Right renal cortex interstitium (tissue), 3 donors: Measurements from ENCODE around the gene MVB12B. TPM values are rescaled to one million over a fixed set of nuclear protein-coding genes. Genes with fewer than 3 reads are reported as not detected.

Source experiments
- DNase-seq, 3 donors: peaks; one replicate each; pipeline ENCODE4 v3.0.0-alpha.2; 2013; ENCODE audit warnings: low read depth in 3 of 3, low spot score in 2 of 3
- polyA plus RNA-seq, 3 donors: library from polyadenylated mRNA; unstranded; fragments of 120-200 nt; gene quantifications; one replicate each; pipeline ENCODE4 v1.2.1, GENCODE V29; 2013; ENCODE audit not compliant: insufficient read length in 3 of 3

The MVB12B gene
- polyA plus RNA-seq, 3 donors = 14.5 to 17.4 (median 16.0) TPM

DNA sequence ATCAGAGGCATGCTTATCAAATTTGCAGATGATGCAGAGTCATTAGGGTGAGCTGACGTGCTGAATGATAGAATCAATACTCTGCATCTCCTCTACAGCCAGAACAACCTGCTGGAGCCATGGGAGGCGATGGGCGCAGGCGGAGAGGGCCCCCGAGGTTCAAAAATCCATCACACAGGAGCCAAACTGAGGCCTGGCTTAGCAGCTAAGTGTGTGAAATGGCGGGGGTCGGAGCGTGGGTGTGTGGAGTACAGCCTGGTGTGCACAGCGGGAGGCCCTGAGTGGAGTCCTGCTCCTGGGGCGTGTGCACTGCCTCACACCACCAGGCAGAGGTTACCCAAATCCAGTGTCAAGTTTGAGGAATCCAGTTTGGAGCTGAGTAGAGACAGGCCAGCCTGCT is 73.2 kb downstream of the MVB12B start:
- DNase-seq = no peak

DNA sequence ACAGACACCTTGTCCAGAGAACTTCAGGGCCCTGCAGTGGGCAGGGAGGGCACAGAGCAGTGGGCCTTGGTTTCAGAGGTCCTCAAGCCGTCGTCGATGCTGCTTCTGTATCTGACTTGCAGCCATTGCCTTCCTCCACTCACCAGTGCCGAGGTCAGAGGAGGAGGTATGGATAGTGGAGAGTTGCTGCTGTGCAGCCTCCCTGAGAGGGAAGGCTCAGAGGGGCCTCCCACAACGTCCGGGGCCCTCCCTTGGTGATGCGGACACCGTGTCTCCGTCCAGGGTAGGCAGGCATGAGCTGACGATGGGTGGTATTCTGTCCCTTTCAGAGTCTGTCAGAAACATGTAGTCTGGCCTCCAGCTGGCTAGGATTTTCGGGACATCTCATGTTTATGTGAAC is 73.9 kb downstream of the MVB12B start:
- DNase-seq = no peak

DNA sequence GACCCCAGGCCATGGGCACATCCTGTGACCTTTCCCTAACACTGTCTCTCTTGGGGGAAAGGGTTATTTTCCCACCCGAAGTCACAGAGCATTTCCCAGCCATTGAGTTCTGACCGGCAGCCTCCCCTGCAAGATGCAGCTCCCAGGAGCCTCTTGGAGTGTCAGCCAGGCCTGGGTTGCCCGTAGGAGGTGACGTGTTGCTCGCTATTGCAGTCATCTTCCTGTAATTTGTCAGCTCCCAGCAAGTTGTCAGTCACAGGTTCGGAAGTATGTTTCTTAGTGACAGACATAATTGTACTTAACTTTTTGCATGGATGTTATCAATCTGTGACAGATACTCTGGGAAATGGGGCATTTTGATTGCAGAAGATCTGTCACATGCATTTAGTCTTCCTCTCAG is 74.5 kb downstream of the MVB12B start:
- DNase-seq = no peak

DNA sequence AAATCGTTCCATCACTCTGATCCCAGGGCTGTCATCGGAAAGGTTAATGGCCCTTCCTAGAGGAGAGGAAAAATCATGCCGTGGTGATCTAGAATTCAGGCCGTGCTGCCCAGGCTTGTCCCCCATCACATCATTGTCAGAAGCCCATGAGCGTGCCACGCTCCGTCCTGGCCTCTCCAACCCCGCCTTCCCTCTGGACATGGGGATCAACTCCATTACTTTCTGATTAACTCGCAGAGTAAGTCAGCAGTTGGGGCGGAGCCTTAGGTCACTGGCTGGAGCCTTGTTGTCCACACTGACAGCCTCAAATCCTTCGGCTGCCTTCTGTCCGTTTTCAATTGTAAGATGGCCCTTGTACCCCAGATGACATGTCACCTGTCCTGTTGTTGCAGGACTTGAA is 75.0 kb downstream of the MVB12B start:
- DNase-seq = no peak

DNA sequence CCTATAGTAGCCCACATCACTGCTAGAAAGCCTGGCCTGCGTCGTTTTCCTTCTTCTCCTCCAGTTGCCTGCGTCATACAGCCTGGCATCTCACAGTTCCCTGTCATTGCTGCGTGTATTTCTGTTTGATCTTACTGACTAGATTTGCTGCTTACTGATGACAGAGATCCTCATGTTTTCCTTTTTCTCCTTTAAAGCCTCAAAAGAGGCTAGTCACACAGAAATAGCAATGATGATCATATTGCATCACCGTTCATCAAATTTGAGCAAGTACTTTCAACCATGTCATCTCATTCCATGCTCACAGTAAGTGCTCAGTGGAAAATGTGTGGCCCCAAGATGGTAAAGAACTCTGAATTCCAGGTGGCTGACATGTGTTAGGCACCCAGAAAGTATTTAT is 76.8 kb downstream of the MVB12B start:
- no peak for DNase-seq

DNA sequence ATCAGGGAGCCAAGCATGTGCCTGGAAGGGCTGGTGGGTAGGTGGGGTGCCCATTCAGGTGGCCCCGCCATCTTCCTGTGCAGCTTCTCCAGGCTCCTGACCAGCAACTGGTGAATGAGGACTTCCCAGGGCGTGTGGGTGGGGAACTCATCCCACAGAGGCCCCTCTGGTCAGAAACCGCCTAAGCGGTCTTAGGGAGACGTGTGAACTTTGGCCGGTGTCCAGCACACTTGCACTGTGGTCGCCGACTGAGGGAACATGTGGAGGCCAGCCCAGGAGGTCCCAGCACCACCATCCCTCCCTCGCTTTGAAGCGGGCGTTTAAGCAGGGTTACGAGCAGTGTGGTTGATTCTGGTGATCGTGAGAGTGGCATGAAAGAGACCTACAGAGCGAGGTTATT is 77.8 kb downstream of the MVB12B start:
- DNase-seq = no peak

DNA sequence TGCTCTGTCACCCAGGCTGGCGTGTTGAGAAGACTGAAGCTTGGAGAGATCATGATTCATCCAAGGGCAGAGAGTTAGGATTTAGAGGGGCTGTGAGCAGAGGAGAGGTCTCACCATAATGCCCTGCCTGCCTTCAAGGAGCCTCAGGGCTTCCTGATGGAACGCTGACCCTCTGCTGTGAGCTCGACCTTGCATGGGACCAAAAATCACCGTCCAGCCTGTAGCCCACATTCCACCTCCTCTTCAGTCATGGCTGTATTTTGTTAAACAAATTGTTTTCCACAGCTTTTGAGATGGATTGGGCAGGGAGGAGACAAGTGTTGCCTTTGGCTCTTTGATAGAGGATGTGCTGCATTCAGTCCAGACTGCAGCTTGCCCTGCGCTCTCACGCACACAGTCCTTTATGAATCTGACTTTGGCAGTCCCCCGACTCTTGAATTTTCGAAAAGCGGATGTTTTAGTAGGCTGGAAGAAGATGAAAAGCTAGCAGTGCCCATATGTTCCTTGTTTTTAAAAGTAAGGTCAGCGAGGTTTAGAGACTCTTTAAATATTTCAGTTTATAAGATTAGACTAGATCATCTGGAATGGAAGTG is 79.5 kb downstream of the MVB12B start:
- DNase-seq = no peak

DNA sequence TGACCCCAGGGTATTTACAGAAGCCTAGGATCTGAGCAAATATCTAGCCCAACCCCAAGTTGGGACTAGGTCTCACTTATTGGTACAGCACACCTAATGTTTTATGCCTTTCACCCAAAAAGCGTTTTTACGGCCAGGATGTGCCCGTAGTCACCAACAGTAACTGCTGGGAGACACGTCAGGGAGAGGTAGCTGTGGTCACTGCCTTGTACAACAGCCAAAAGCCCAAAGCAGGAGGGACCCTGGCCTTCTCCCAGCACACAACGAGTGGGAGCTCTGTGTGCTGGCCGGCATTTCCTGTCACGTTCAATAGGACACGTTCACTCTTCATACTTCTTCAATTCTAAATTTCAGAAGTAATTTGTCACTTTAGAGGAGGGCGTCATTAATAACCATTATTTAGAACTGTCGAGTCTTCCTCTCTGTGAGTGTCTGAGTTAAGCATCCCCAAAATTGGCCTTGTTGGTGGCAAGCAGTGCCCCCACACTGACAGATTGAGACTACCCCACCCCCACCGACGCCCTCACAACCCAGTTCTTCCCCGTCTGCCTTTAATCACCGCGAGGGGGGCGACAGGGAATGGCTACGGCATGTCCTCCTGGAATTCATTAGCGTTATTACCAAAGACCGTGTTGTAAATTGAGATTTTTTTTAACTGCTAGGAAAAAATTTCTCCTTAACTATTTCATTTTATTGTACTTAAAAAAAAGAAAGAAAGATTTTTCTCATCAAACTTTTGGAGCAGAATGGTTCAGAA is 80.7 kb downstream of the MVB12B start:
- DNase-seq = no peak

DNA sequence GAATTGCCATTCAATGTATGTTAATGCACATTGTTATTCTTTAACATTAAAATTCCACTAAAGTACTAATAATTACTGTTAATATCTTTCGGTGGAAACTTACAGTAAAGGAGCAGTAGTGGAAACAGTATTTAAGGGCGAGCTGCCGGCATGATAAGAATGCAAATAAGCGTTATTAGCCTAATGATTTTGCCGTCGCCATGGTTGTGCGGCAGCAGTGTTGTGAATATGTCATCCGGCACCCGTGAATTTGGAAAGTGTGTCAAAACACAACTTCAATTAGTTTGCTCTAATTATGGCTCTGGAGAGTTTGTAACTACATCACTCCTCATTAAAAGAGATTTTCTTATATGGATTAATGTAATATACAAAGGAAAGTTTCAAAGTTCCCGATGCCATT is 81.4 kb downstream of the MVB12B start:
- no peak for DNase-seq

DNA sequence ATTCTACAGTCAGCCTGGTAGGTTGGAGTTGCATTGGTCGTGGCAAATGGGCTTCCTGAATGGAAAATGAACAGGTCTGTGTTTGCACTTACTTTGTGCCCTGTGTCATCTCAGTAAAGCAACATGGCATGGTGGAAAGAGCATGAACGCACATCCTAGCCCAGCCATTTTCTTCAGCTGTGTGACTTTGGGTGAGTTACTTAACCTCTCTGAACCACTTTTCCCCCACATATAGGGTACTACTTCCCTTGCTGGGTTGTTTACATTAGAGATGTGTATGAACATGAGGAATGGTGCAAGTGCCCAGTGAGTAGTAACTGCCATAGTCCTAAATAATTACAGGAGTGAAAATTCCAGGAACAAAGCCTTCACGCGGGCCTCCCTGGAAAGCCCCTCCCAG is 83.6 kb downstream of the MVB12B start:
- no peak for DNase-seq

DNA sequence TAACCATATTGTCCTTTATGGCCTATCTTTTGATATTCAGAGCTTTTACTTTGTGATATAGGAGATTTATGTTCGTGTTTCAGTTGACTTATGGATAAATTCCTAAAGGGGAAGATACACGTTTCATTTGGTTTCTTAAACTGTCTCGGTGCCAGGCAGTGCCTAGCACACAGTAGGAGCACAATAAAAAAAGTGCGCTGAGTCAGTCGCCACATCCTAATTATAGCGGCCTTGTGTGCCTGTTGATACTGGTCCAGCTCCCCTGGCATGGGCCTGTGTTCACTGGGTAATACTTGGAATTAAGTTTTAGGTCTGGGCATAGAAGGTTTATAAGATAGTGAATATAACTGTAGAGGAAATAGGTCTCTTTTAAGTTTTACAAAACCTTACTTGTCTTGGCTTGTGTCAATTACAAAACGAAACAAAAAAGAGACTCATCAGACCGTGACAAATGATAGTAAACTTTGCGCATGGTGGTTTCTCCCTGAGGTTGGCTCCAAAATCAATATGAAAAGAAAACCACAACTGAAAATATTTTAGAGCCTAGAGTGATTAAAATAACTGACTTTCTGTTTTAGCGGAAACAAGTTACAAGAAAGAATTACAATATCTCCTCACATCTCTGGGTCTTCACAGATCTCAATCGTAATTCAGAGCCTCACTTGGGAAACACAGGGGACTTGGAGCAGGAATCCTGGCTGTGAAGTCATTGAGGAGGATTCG is 84.8 kb downstream of the MVB12B start:
- no peak for DNase-seq

DNA sequence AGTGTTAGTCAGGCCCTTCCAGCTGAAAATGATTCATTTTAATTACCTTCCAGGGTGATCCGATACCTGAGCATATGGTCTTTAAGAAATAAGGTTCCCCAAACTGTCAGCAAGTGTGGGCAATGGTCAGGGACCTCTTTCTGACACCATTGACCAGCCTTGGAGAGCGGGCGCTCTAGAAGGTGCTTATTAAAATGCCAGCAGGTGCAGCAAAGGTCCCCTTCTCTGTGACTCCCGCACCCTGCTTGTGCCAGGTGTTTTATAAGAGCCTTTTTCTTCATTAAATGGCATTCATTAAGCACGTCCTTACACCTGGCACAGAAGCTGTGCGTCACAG is 85.3 kb downstream of the MVB12B start:
- no peak for DNase-seq

DNA sequence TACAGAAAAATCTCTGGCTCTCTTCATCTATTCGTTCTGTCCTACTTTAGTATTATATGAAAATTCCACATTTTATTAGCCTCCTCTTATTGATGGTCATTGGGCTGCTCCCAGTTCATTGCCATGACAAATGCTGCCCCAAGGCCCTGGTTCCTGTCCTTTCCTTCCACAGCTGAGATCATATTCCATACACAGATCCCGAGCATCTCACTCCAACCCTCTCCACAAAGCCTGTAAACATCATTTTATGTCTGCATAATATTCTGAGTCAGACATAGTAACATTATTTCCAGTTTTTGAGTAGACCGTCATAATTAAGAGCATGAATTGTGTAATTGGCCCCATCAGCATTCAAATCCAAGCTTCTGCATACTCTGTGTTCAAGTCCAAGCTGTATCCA is 86.3 kb downstream of the MVB12B start:
- no peak for DNase-seq

DNA sequence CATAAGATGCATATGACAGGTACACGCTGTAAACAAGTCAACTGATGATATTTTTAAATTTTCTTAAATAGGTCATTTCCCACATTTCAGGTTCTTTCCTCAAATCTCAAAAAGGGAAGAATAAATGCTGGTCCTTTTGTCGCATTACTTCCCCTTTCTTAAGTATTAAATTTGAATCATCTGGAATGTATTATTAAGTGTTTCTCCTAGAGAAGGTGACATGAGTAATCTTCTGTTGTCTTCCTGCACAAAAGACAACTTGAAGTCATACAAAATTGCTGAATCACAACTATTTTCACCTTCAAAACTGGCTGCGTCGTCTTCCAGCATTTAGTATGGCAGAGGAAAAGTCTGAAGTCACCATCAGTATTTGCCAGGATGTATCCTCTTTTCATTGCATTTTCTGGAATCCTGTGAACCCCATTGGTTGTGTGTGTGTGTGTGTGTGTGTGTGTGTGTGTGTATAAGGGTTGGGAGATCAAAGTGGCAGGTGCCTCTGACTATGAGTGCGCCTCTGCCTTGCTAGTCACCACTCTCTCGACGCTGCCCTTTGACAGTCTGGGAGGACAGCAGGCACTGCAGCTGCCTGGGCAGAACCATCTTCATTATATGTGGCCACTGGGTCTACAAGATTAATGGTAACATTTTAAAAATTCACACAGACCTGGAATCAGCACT is 86.9 kb downstream of the MVB12B start:
- DNase-seq = no peak

DNA sequence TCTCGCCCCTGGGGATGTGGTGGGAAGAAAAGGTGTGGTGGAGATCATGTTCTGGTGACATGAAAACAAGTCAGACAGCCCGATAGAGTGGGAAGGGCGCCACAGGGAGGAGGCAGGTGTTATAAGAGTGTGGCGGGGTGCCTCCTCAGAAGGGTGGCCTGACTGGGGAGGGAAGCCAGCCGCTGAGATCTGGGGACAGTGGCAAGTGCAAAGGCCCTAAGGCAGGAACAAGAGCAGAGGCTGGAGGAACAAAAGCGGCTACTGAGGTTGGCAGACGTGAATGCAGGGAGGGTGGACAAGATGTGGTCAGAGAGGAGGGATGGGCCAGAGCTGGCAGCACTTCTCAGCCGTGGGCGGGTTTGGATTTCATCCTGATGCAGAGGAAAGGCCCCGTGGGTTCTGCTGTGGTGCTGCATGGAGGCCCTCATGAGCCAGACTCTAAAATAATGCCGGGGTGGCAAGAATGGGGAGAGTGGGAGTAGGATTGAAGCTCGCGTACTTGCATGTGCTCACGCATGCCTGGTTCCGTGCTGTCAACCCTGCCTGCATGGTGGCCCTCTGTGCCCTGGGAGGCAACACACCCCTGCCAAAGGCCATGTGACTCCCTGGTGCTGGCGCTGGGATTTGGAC is 89.2 kb downstream of the MVB12B start:
- no peak for DNase-seq

DNA sequence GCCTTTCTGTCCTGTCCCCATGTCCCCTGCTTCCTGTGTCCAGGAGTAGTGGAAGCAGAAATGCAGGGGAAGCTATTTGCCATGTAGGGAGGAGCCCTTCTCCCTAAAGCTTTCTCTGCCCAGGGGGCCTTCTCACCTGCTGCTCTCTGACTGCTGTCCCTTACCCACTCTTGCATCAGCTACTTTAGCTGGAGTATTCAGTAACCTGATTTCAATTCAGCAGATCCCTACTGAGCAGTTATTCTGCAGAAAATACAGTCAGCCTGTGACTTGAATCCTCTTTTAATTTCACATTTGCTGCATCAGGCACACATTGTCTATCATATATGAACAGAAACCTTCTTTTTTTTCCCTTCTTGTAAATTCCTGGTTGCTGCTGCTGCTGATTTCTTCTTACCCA is 90.4 kb downstream of the MVB12B start:
- DNase-seq = no peak

DNA sequence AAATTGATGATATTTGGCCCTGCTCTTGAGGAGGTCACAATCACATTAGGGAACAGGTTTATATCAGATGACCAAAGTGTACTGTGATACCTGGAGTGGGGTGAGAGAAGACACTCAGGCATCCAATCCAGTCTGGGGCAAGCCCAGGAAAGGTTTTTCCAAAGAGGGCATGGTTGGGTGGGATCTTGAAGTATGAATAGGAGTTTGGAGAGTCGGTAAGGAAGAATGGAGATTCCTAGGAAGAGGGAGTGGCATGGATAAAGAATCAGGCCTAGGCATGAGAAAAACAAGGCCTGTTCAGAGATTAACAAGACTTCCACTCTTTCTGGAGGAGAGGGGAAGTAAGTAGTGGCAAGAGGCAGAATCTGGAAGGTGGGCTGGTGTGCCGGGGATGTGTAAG is 91.1 kb downstream of the MVB12B start:
- no peak for DNase-seq

DNA sequence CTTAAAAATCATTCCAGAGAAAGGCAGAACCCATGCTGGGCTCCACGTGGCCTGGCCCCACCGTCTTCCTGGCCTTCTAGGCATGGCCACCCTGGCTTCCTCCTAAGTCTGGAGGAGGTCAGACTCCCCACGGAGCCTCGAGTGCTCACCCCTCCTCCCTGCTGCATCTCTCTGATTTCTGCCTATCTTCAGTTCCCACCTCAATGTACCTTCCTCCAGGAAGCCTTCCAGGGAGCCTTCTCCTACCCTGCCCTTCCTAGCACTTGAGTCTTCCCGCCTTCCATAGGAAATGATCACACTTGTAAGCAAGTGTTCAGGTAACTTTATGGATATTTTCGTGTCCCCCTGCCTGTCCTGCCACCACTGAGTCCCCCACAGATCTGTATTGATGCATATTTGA is 92.0 kb downstream of the MVB12B start:
- DNase-seq = no peak

DNA sequence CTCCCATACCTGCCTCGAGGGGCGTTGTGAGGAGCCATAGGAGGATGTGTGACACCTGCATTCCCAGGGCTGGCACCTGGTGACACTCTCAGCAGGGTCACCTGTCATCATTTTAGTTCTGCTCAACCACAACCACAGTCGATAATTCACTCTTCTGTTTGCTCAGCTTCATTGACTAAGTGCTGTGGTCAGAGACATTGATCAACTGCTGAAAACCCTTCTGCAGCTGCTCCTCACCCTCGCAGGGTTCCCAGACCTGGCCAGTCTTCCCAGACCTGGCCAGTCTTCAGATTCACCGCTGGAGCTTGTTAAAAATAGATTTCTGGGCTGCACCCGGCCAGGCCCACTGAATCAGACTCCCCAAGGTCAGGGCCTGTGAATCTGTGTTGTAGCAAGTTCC is 92.8 kb downstream of the MVB12B start:
- no peak for DNase-seq

DNA sequence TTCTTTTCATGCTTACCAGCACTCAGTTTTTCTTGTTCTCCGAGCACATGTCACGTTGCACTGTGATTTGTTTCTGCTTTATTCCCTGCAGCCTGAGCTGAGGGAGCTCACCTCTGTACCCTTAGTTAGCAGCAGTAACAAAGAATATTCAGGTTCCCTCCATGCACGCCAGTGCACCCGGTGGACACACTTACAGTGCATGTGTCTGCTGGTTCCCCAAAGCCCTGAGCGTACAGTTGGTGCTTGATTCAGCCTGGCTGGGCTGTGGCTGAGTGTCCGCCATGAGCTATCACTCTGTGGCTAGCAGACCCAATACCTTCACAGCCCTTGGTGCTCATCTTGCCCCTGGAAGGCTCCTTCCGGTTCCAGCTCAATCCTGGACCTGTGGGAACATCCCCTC is 93.5 kb downstream of the MVB12B start:
- DNase-seq = no peak
